ENCODE results near the gene AIFM2. TPM values are rescaled to one million over a fixed set of nuclear protein-coding genes. Genes with fewer than 3 reads are reported as not detected.
A peak's percentile ranks its signal among the peaks of the same experiment; 100 is the strongest.

Gene AIFM2
- total and polyA plus RNA-seq, 2 of the 13 experiments (the other 11 are each of a cell fraction or from before 2014, with no cell fraction given), result 20.3 to 29.5 TPM

GRCh38 chr10:70130878-70131559, 1.6 kb downstream of the AIFM2 start (continued):
- TF ChIP-seq, protein P1, sequence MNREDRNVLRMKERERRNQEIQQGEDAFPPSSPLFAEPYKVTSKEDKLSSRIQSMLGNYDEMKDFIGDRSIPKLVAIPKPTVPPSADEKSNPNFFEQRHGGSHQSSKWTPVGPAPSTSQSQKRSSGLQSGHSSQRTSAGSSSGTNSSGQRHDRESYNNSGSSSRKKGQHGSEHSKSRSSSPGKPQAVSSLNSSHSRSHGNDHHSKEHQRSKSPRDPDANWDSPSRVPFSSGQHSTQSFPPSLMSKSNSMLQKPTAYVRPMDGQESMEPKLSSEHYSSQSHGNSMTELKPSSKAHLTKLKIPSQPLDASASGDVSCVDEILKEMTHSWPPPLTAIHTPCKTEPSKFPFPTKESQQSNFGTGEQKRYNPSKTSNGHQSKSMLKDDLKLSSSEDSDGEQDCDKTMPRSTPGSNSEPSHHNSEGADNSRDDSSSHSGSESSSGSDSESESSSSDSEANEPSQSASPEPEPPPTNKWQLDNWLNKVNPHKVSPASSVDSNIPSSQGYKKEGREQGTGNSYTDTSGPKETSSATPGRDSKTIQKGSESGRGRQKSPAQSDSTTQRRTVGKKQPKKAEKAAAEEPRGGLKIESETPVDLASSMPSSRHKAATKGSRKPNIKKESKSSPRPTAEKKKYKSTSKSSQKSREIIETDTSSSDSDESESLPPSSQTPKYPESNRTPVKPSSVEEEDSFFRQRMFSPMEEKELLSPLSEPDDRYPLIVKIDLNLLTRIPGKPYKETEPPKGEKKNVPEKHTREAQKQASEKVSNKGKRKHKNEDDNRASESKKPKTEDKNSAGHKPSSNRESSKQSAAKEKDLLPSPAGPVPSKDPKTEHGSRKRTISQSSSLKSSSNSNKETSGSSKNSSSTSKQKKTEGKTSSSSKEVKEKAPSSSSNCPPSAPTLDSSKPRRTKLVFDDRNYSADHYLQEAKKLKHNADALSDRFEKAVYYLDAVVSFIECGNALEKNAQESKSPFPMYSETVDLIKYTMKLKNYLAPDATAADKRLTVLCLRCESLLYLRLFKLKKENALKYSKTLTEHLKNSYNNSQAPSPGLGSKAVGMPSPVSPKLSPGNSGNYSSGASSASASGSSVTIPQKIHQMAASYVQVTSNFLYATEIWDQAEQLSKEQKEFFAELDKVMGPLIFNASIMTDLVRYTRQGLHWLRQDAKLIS (CRISPR knock-in tag; IDR thresholded peaks at IDR 0.05), result peak; percentile 82
- TF ChIP-seq NR3C1 (CRISPR knock-in tag; IDR thresholded peaks at IDR 0.05) (no peak), ZBTB4 (CRISPR knock-in tag; IDR thresholded peaks at IDR 0.05; ENCODE audit: borderline replicate concordance) (no peak), KDM3A (CRISPR knock-in tag; IDR thresholded peaks at IDR 0.05; ENCODE audit: low read depth) (no peak), ZNF883 (CRISPR knock-in tag; IDR thresholded peaks at IDR 0.05; ENCODE audit: not compliant biosample characterization) (no peak), RXRB (CRISPR knock-in tag; IDR thresholded peaks at IDR 0.05; ENCODE audit: borderline replicate concordance) (peak; percentile 17; the same call in 1 of the 2 replicates), ZNF160 (CRISPR knock-in tag; IDR thresholded peaks at IDR 0.05) (no peak), ZFX (CRISPR knock-in tag; IDR thresholded peaks at IDR 0.05; ENCODE audit: low read depth) (no peak), AGO2 (optimal IDR thresholded peaks at IDR 0.05; ENCODE audit: low read depth, low read length) (no peak), ZNF782 (CRISPR knock-in tag; IDR thresholded peaks at IDR 0.05; ENCODE audit: borderline replicate concordance) (no peak), ZNF556 (CRISPR knock-in tag; IDR thresholded peaks at IDR 0.05; ENCODE audit: borderline replicate concordance) (no peak), PHF21A (CRISPR knock-in tag; IDR thresholded peaks at IDR 0.05) (no peak; the same call in 1 of the 2 replicates), ZNF451 (CRISPR knock-in tag; IDR thresholded peaks at IDR 0.05) (no peak), TEAD3 (CRISPR knock-in tag; optimal IDR thresholded peaks at IDR 0.05; ENCODE audit: borderline replicate concordance) (peak; percentile 50), ETS1 (CRISPR knock-in tag; IDR thresholded peaks at IDR 0.05) (no peak), ZNF382 (CRISPR knock-in tag; IDR thresholded peaks at IDR 0.05; ENCODE audit: borderline replicate concordance) (no peak), SMAD3 (CRISPR knock-in tag; IDR thresholded peaks at IDR 0.05) (peak; percentile 84), TSC22D2 (CRISPR knock-in tag; IDR thresholded peaks at IDR 0.05; ENCODE audit: borderline replicate concordance) (no peak), CENPX (CRISPR knock-in tag; IDR thresholded peaks at IDR 0.05) (no peak), ZFP82 (CRISPR knock-in tag; IDR thresholded peaks at IDR 0.05; ENCODE audit: borderline replicate concordance) (no peak)
- TF ChIP-seq, protein P2, sequence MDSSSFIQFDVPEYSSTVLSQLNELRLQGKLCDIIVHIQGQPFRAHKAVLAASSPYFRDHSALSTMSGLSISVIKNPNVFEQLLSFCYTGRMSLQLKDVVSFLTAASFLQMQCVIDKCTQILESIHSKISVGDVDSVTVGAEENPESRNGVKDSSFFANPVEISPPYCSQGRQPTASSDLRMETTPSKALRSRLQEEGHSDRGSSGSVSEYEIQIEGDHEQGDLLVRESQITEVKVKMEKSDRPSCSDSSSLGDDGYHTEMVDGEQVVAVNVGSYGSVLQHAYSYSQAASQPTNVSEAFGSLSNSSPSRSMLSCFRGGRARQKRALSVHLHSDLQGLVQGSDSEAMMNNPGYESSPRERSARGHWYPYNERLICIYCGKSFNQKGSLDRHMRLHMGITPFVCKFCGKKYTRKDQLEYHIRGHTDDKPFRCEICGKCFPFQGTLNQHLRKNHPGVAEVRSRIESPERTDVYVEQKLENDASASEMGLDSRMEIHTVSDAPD (CRISPR knock-in tag; IDR thresholded peaks at IDR 0.05), result no peak

Data from HepG2 (cell line).